Stomach smooth muscle (tissue), 2 donors: ENCODE measurements around the gene CDH4.

ENCODE experiments used
- H3K27ac ChIP-seq: one replicate; pipeline ENCODE4 v1.7.0; 2013; ENCODE audit warnings: mild to moderate bottlenecking, low read length, inconsistent platforms
- H3K27me3 ChIP-seq, 2 donors: one replicate each; pipeline ENCODE4 v1.7.0; 2013; ENCODE audit warnings: low read length in 2 of 2; ENCODE audit not compliant: insufficient read depth in 2 of 2, control insufficient read depth in 1 of 2
- H3K36me3 ChIP-seq, 2 donors: one replicate each; pipeline ENCODE4 v1.7.0; 2013; ENCODE audit warnings: low read length in 2 of 2; ENCODE audit not compliant: control insufficient read depth in 2 of 2, insufficient read depth in 2 of 2
- H3K4me1 ChIP-seq: one replicate; pipeline ENCODE4 v1.7.0; 2013; ENCODE audit warnings: low read length; ENCODE audit not compliant: control insufficient read depth, insufficient read depth
- H3K4me3 ChIP-seq, 2 donors: one replicate each; pipeline ENCODE4 v1.7.0; 2013; ENCODE audit warnings: low read length in 2 of 2
- H3K9ac ChIP-seq, 2 donors: one replicate each; pipeline ENCODE4 v1.7.0; 2013; ENCODE audit warnings: low read length in 2 of 2, mild to moderate bottlenecking in 1 of 2
- H3K9me3 ChIP-seq, 2 donors: one replicate each; pipeline ENCODE4 v1.7.0; 2013; ENCODE audit warnings: low read length in 2 of 2; ENCODE audit not compliant: control insufficient read depth in 2 of 2
- donor health status: healthy.
- donor health status: Pancreatic carcinoma.

Gene CDH4

DNA sequence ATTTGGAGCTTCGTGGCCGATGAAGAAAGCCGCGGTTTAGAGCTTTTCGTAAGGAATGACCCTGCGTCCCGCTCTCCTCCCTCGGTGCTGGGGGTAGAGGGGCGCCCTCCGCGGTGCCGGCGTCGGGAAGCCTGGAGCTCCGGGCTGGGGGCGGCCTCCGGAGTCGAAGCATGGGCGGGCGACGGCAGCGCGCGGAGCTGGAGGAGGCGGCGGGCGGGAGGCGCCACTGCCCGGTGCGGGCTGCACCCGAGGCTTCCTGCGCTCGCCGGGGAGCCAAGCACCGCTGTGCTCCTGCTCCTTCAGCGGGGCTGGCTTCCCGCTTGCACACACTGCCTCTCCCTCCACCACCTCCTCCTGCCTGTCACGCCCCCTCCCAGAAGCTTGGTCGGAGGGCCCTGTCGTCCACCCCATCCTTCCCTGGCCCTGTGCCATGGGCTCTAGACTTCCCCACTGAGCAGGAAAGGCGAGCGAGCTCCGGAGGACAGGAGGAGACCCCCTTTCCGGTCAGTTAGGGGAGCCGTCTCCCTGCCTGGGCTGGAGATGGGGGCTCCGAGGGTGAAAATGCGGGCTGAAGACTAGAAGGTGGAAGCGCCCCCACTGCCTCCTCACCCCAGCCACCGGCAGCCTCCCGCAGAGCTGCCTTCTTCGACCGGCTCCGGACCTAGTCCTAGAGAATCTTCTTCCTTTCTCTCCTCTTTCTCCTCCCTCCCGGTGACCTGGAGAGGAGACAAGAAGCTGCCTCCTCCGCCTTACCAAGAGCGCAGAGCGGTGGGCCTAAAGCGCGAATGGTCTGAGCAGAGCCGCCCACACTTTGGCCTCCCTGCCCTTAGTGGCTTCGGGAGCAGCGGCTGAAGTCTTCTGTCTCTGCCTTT, 1.8 kb downstream of the CDH4 start:
- Histone ChIP-seq H3K9me3 (peaks cover 0 to under 1% of the 10 kb centered on the region in 2 donors), H3K4me1 (peaks cover 9% of the 10 kb centered on the region), H3K9ac (no peak overlapping the region), H3K27me3 (peaks cover 35 to 58% of the 10 kb centered on the region in 2 donors), H3K36me3 (no peaks in the 10 kb centered on the region), H3K4me3 (peak overlapping the region; percentile 43 to 44), H3K27ac (no peak overlapping the region)

DNA sequence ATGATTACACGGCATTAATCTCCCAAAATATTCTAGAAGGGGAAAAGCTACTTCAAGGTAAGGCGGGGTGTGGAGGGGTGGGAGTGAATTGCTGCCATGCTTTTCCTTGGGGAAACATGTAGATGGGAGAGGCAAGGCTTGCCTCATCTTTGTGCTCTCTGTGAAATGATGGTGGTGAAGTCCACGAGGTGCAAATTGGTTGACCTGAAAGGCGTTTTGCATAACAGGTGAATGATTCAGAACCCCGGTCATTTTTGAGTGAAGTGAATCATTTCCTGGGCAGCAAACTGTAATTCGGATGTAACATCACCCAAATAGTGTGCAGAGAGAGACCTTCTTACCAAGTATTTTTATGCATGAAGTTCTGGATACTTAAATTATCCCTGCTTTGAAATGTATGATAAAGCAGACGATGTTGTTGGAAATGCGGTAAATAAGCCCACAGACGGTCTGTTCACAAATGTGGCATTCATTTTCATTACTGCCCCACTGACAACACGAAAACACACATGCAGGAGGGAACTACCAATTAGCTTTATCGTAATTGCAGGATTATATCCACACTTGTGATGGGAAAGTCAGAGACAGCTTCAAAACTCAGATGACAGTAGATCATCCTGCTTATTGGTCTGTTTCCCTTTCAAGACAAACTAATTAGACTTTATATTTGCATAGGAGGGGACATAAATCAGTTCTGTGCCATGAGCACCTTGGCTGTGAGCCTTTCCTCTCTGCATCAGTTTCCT, 3.0 kb downstream of the CDH4 start:
- peaks cover 4 to 6% of the 10 kb centered on the region in 2 donors for H3K9me3 ChIP-seq
- no peak overlapping the region for H3K4me3 ChIP-seq
- H3K27me3 ChIP-seq: peaks cover 34 to 60% of the 10 kb centered on the region in 2 donors
- H3K36me3 ChIP-seq: no peaks in the 10 kb centered on the region
- peaks cover 9% of the 10 kb centered on the region for H3K4me1 ChIP-seq
- no peak overlapping the region for H3K27ac ChIP-seq
- H3K9ac ChIP-seq: no peak overlapping the region

DNA sequence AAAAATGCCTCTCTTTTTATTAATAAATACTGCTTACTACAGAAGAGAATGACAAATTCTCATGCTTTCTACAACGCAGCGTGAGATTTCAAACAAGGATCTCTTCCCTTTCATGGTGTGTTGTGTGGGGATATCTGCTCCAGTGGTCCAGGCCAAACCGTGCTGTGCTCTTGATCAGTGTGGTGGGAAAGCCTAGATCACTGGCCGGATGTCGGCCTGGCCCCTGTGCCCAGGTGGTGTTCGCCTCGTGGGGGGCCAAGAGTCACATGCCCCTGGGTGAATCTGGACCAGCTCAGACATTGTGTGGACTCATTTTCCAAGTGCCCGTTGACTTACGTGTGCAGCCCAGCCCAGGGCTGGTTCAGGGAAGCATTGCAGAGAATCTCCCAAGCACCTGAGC, 4.3 kb downstream of the CDH4 start:
- H3K9me3 ChIP-seq: peaks cover 5 to 6% of the 10 kb centered on the region in 2 donors
- H3K36me3 ChIP-seq: no peaks in the 10 kb centered on the region
- H3K4me3 ChIP-seq: no peak overlapping the region
- H3K27me3 ChIP-seq: peaks cover 29 to 48% of the 10 kb centered on the region in 2 donors
- peaks cover 9% of the 10 kb centered on the region for H3K4me1 ChIP-seq
- no peak overlapping the region for H3K9ac ChIP-seq
- H3K27ac ChIP-seq: no peak overlapping the region

GRCh38 chr20:61256824-61257223, 4.8 kb downstream of the CDH4 start:
- Histone ChIP-seq H3K9me3 (peaks cover 5 to 6% of the 10 kb centered on the region in 2 donors), H3K36me3 (no peaks in the 10 kb centered on the region), H3K4me3 (no peak overlapping the region), H3K4me1 (peaks cover 9% of the 10 kb centered on the region), H3K27ac (no peak overlapping the region), H3K9ac (no peak overlapping the region), H3K27me3 (peaks cover 25 to 43% of the 10 kb centered on the region in 2 donors)

- peaks cover 5 to 6% of the 10 kb centered on the region in 2 donors for H3K9me3 ChIP-seq
- H3K27ac ChIP-seq: no peak overlapping the region
- H3K4me3 ChIP-seq: no peak overlapping the region
- peaks cover 26 to 42% of the 10 kb centered on the region in 2 donors for H3K27me3 ChIP-seq
- H3K36me3 ChIP-seq: no peaks in the 10 kb centered on the region
- H3K4me1 ChIP-seq: peaks cover 6% of the 10 kb centered on the region
- H3K9ac ChIP-seq: no peak overlapping the region
Observed at GRCh38 chr20:61257611-61258010, 5.5 kb downstream of the CDH4 start.

DNA sequence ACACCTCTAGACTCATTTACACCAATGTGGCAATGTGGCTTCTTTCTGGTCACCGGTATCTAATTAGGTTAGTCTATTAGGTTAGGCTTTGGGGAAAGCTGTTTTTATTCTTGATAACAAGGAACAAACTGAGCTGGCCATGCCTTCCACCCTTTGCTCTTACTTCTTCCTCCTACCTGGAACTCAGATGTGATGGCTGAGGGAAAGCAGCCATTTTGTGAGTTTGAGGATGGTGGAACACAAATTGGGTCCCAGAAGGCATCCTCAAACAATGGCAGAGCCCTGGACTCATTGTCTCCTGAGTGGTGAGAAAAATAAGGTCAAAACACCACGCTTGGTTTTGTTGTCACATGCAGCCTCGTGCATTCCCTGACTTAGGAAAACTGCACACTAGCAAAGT, 7.7 kb downstream of the CDH4 start:
- Histone ChIP-seq H3K4me3 (no peak overlapping the region), H3K36me3 (no peaks in the 10 kb centered on the region), H3K27ac (no peak overlapping the region), H3K9ac (no peak overlapping the region), H3K27me3 (peaks cover 25 to 27% of the 10 kb centered on the region in 2 donors), H3K4me1 (no peaks in the 10 kb centered on the region), H3K9me3 (peaks cover 5 to 6% of the 10 kb centered on the region in 2 donors)

DNA sequence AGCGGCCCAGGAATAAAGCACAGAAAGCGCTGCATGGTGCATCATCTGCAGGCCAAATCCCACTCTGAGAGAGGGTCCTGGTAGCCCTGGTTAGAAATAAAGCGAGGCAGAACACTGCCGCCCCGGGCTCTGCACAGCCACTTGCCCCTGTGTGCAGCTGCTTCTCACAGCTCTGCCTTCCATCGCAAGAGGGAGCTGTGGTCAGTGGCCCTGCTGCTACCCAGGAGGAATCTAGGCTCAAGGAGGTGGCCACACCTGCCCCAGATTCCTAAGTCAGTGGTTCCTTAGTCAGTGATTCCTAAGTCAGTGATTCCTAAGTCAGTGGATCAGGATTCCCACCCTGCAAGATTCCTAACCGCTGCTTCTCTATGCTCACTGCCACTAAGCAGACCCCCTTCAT, 8.8 kb downstream of the CDH4 start:
- H3K9me3 ChIP-seq: peaks cover 5 to 6% of the 10 kb centered on the region in 2 donors
- no peak overlapping the region for H3K9ac ChIP-seq
- peaks cover 16 to 19% of the 10 kb centered on the region in 2 donors for H3K27me3 ChIP-seq
- no peaks in the 10 kb centered on the region for H3K36me3 ChIP-seq
- no peak overlapping the region for H3K4me3 ChIP-seq
- no peaks in the 10 kb centered on the region for H3K4me1 ChIP-seq
- H3K27ac ChIP-seq: no peak overlapping the region

GRCh38 chr20:61262036-61262435, 10.0 kb downstream of the CDH4 start:
- Histone ChIP-seq H3K27me3 (peaks cover 13 to 23% of the 10 kb centered on the region in 2 donors), H3K4me3 (no peak overlapping the region), H3K9me3 (peaks cover 5 to 6% of the 10 kb centered on the region in 2 donors), H3K27ac (no peak overlapping the region), H3K9ac (no peak overlapping the region), H3K36me3 (no peaks in the 10 kb centered on the region), H3K4me1 (no peaks in the 10 kb centered on the region)

- no peaks in the 10 kb centered on the region for H3K36me3 ChIP-seq
- H3K27me3 ChIP-seq: peaks cover 13 to 24% of the 10 kb centered on the region in 2 donors
- H3K9ac ChIP-seq: no peak overlapping the region
- H3K4me1 ChIP-seq: no peaks in the 10 kb centered on the region
- H3K27ac ChIP-seq: no peak overlapping the region
- no peak overlapping the region for H3K4me3 ChIP-seq
- peaks cover 5 to 6% of the 10 kb centered on the region in 2 donors for H3K9me3 ChIP-seq
Observed at GRCh38 chr20:61262514-61262913, 10.5 kb downstream of the CDH4 start.

DNA sequence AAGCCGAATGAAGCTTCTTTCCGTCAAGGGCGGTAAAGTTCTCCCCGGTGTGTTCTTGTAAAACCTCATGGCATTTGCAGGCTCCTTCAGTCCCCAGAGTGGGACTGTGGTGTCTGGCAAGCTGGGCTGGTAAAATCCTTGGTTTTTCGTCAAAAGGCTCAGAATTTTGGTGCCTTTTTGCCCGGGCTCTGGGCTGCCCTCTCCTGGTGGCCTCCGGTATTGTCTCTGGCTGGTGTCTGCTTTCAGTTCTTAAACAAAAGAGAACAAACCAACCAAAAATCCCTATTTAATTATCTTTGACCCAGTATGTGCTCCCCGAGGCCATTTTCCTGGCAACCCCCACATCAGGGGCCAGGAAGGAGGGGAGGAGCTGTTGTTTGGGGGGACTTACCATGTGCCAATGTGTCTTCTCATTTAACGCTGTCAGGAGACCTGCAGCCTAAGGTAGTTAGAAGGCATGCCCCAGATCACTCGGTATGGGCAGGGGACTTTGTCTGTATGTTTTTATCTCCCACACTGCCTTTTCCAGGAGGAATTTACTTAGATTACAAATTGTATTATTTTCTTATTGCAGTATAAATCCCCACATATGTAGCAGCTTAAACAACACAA, 11.1 kb downstream of the CDH4 start:
- peaks cover 13 to 27% of the 10 kb centered on the region in 2 donors for H3K27me3 ChIP-seq

More for the DNA sequence above, 11.1 kb downstream of the CDH4 start:
- Histone ChIP-seq H3K36me3 (no peaks in the 10 kb centered on the region), H3K4me1 (no peaks in the 10 kb centered on the region), H3K27ac (no peak overlapping the region), H3K9me3 (peaks cover 5 to 6% of the 10 kb centered on the region in 2 donors), H3K9ac (no peak overlapping the region), H3K4me3 (no peak overlapping the region)
